Measurements from ENCODE around the gene VCAM1. TPM values are rescaled to one million over a fixed set of nuclear protein-coding genes. Genes with fewer than 3 reads are reported as not detected.

The VCAM1 gene, protein sequence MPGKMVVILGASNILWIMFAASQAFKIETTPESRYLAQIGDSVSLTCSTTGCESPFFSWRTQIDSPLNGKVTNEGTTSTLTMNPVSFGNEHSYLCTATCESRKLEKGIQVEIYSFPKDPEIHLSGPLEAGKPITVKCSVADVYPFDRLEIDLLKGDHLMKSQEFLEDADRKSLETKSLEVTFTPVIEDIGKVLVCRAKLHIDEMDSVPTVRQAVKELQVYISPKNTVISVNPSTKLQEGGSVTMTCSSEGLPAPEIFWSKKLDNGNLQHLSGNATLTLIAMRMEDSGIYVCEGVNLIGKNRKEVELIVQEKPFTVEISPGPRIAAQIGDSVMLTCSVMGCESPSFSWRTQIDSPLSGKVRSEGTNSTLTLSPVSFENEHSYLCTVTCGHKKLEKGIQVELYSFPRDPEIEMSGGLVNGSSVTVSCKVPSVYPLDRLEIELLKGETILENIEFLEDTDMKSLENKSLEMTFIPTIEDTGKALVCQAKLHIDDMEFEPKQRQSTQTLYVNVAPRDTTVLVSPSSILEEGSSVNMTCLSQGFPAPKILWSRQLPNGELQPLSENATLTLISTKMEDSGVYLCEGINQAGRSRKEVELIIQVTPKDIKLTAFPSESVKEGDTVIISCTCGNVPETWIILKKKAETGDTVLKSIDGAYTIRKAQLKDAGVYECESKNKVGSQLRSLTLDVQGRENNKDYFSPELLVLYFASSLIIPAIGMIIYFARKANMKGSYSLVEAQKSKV
- total RNA-seq (10 to 100 TPM in 1 of 5 donors, 1 to 10 TPM in 2, under 1 TPM in 1, not detected in 1; 0.58 to 35.1 (median 3.6) TPM), polyA plus RNA-seq (1 to 10 TPM; 1.1 to 1.8 (median 1.6) TPM)
- long read RNA-seq, donor 1, partial matches to known transcripts, result 0 of 2 reads
- long read RNA-seq, donor 1, other reads (novel, unspliced or antisense), result 0 of 2 reads
- long read RNA-seq, donor 2, transcript VCAM1-201 (9 exons, 3,083 nt), result major isoform, 6 of 9 reads
- long read RNA-seq, donor 2, partial matches to known transcripts, result 0 of 9 reads
- long read RNA-seq, donor 2, other reads (novel, unspliced or antisense), result 0 of 9 reads
- long read RNA-seq, donor 3, partial matches to known transcripts, result 0 of 2 reads
- long read RNA-seq, donor 3, other reads (novel, unspliced or antisense), result 0 of 2 reads
- long read RNA-seq, donor 4, partial matches to known transcripts, result 0 of 3 reads
- long read RNA-seq, donor 4, other reads (novel, unspliced or antisense), result 0 of 3 reads
- long read RNA-seq, donor 5, transcript VCAM1-201 (9 exons, 3,083 nt), result major isoform, 13 of 16 reads
- long read RNA-seq, donor 5, partial matches to known transcripts, result 0 of 16 reads
- long read RNA-seq, donor 5, other reads (novel, unspliced or antisense), result 0 of 16 reads
- long read RNA-seq, donor 6, result 0 reads
- long read RNA-seq, donor 7, partial matches to known transcripts, result 0 of 6 reads
- long read RNA-seq, donor 7, other reads (novel, unspliced or antisense), result 0 of 6 reads
- long read RNA-seq, donor 8, partial matches to known transcripts, result 0 of 5 reads
- long read RNA-seq, donor 8, other reads (novel, unspliced or antisense), result 0 of 5 reads
- long read RNA-seq, donor 9, transcript VCAM1-205 (1 exons, 3,865 nt), result major isoform, 5 of 14 reads
- long read RNA-seq, donor 9, partial matches to known transcripts, result 5 of 14 reads
- long read RNA-seq, donor 9, other reads (novel, unspliced or antisense), result 0 of 14 reads
- long read RNA-seq, donor 10, partial matches to known transcripts, result 0 of 1 reads
- long read RNA-seq, donor 10, other reads (novel, unspliced or antisense), result 0 of 1 reads

DNA sequence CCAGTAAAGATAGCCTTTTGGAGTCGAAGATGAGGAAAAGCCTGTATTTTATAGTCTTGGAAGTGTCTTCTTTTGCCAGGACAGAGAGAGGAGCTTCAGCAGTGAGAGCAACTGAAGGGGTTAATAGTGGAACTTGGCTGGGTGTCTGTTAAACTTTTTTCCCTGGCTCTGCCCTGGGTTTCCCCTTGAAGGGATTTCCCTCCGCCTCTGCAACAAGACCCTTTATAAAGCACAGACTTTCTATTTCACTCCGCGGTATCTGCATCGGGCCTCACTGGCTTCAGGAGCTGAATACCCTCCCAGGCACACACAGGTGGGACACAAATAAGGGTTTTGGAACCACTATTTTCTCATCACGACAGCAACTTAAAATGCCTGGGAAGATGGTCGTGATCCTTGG is at the start of gene VCAM1:
Gene VCAM1, plus strand, starts transcription at position 253 of the 400 bp plus-strand sequence. Its CDS starts 119 bp downstream, at position 372.
- no peaks in the 10 kb centered on the region for H3K9me3 ChIP-seq
- H3K4me1 ChIP-seq, result peaks cover 0 to 8% (median 4%) of the 10 kb centered on the region in 4 donors
- H3K4me3 ChIP-seq, result peak within 1 kb of the TSS; percentile 8 to 28 (median 16)
- whole genome bisulfite sequencing, 5 donors, result 32 to 54% (median 36%) methylated on average over 7 of the region's 7 CpGs
- no peaks in the 10 kb centered on the region for H3K27me3 ChIP-seq
- no peaks in the 10 kb centered on the region for H3K36me3 ChIP-seq
- H3K27ac ChIP-seq, result peak within 1 kb of the TSS in 3 of 5 donors; percentile 28 to 48 (median 31)
- intact Hi-C loops (cut with DNase I; ENCODE audit: low total_unique reads), result no loop called here
- no peak for TF ChIP-seq EP300 (IDR thresholded peaks at IDR 0.05)
- TF ChIP-seq POLR2AphosphoS5 (IDR thresholded peaks at IDR 0.05), result no peak
- no peak for TF ChIP-seq POLR2A (IDR thresholded peaks at IDR 0.05)
- TF ChIP-seq, protein P1, sequence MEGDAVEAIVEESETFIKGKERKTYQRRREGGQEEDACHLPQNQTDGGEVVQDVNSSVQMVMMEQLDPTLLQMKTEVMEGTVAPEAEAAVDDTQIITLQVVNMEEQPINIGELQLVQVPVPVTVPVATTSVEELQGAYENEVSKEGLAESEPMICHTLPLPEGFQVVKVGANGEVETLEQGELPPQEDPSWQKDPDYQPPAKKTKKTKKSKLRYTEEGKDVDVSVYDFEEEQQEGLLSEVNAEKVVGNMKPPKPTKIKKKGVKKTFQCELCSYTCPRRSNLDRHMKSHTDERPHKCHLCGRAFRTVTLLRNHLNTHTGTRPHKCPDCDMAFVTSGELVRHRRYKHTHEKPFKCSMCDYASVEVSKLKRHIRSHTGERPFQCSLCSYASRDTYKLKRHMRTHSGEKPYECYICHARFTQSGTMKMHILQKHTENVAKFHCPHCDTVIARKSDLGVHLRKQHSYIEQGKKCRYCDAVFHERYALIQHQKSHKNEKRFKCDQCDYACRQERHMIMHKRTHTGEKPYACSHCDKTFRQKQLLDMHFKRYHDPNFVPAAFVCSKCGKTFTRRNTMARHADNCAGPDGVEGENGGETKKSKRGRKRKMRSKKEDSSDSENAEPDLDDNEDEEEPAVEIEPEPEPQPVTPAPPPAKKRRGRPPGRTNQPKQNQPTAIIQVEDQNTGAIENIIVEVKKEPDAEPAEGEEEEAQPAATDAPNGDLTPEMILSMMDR (IDR thresholded peaks at IDR 0.05), result no peak
- DNase-seq, result peak in 1 of 2 donors; percentile 73

DNA sequence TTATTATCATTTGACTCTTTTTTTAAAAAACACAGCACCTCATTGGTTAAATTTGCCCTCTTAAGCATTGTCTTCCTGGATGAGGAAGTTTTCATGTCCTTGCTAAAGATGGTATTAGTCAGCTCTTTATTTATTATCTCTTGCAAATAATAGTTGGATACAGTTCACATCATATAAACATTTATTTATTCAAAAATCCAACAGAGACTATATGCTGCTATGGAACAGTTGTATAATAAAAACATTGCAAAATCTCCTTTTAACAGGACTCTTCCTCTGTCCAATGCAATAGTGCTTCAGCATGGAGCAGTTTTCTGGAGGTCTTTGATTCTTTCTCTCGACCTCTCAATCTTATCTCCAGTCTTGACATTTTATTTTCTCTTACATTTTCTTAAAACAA is 49.5 kb upstream of the VCAM1 start:
- no peak for DNase-seq
- Histone ChIP-seq H3K27ac (no peak overlapping the region), H3K4me1 (no peaks in the 10 kb centered on the region), H3K9me3 (peaks cover 0 to 15% (median 12%) of the 10 kb centered on the region in 4 donors), H3K27me3 (no peaks in the 10 kb centered on the region), H3K36me3 (no peaks in the 10 kb centered on the region), H3K4me3 (no peak overlapping the region)
- TF ChIP-seq, protein P1 (IDR thresholded peaks at IDR 0.05), result no peak
- TF ChIP-seq POLR2A (IDR thresholded peaks at IDR 0.05) (no peak), POLR2AphosphoS5 (IDR thresholded peaks at IDR 0.05) (no peak), EP300 (IDR thresholded peaks at IDR 0.05) (no peak)
- WGBS, 5 donors, result 48 to 62% (median 60%) methylated on average over 1 of the region's 1 CpG
- intact Hi-C loops (cut with DNase I; ENCODE audit: low total_unique reads), result no loop called here

GRCh38 chr1:100671601-100672000 is 47.9 kb upstream of the VCAM1 start:
- Histone ChIP-seq H3K27ac (no peak overlapping the region), H3K4me1 (no peaks in the 10 kb centered on the region), H3K27me3 (no peaks in the 10 kb centered on the region), H3K36me3 (no peaks in the 10 kb centered on the region), H3K9me3 (peaks cover 0 to 21% (median 13%) of the 10 kb centered on the region in 4 donors), H3K4me3 (no peak overlapping the region)
- intact Hi-C loops (cut with DNase I; ENCODE audit: low total_unique reads), result no loop called here
- TF ChIP-seq EP300 (IDR thresholded peaks at IDR 0.05) (no peak), POLR2A (IDR thresholded peaks at IDR 0.05) (no peak), POLR2AphosphoS5 (IDR thresholded peaks at IDR 0.05) (no peak)
- TF ChIP-seq, protein P1 (IDR thresholded peaks at IDR 0.05), result no peak
- no peak for DNase-seq

Measured in stomach (tissue), 19 donors.